Ovary (tissue), 10 donors: ENCODE results near the gene STXBP2. TPM values are rescaled to one million over a fixed set of nuclear protein-coding genes. Genes with fewer than 3 reads are reported as not detected.

Experiments
- DNase-seq, 5 donors: peaks; one replicate each; pipeline ENCODE4 v3.0.0-alpha.2; 2019 to 2020
- H3K27ac ChIP-seq, 2 donors: fragments of 200-600 bp; one replicate each; pipeline versions ENCODE4 v1.5.1 to v1.8.0; 2019 to 2022
- H3K27me3 ChIP-seq: fragments of 200-600 bp; one replicate; pipeline ENCODE4 v1.8.0; 2022
- H3K36me3 ChIP-seq: fragments of 200-600 bp; sonication (generic); one replicate; pipeline ENCODE4 v1.5.1; 2019
- H3K4me1 ChIP-seq: one replicate; pipeline ENCODE4 v1.8.1; 2013; ENCODE audit warnings: mild to moderate bottlenecking, moderate library complexity; ENCODE audit not compliant: insufficient read depth
- H3K4me3 ChIP-seq: fragments of 200-600 bp; sonication (generic); one replicate; pipeline ENCODE4 v1.5.1; 2017
- H3K9me3 ChIP-seq, 2 donors: fragments of 200-600 bp in 1 of 2; sonication (generic) in 1 of 2; one replicate each; pipeline versions ENCODE4 v1.5.1 to v1.8.1; 2013 to 2019; ENCODE audit warnings: mild to moderate bottlenecking in 1 of 2, moderate library complexity in 1 of 2
- CTCF ChIP-seq, 3 donors: fragments of 450-650 bp in 2 of 3; fragments of 200-600 bp in 1 of 3; IDR thresholded peaks; one replicate each; pipeline versions ENCODE4 v1.5.1 to v1.8.0; 2016 to 2022; ENCODE audit warnings: antibody characterized with exemption in 3 of 3, mild to moderate bottlenecking in 1 of 3
- EP300 ChIP-seq: sonication (generic); formaldehyde crosslinking; IDR thresholded peaks from one replicate; pipeline ENCODE4 v1.6.1; 2017; ENCODE audit warnings: antibody characterized with exemption
- POLR2A ChIP-seq: fragments of 450-650 bp; IDR thresholded peaks from one replicate; pipeline ENCODE4 v1.6.1; 2017; ENCODE audit warnings: antibody characterized with exemption, mild to moderate bottlenecking, moderate library complexity
- WGBS, 3 donors: extraction: QIAGEN DNeasy Blood & Tissue Kit in 1 of 3; methylation state at CpG; one replicate each; pipeline versions ENCODE4 v1.1.5 to v1.1.7; 2013 to 2017; 5-methylcytosine and 5-hydroxymethylcytosine counted together
- intact Hi-C, 4 donors: fragments of 100-400 bp; cut with DNase I; formaldehyde crosslinking; loops; one replicate each; pipeline versions ENCODE4 v1.11.0 to v1.15.1; 2022 to 2023
- long read RNA-seq, 3 donors: library from polyadenylated mRNA in 2 of 3; unstranded in 2 of 3; transcript quantifications; one replicate each; pipeline ENCODE4 v2.0.0 and lab custom pipeline, GENCODE V29; 2021 to 2026
- polyA plus RNA-seq, 2 donors: library from polyadenylated mRNA; stranded (reverse); fragments of 200-250 nt in 1 of 2; fragments of 350-450 nt in 1 of 2; fragmentation: Illumina TruSeq in 1 of 2; extraction: RNeasy Lipid Tissue Mini Kit (QIAGEN cat#74804) in 1 of 2; gene quantifications; one replicate each; pipeline ENCODE4 v1.2.3, GENCODE V29; 2013 to 2014
- total RNA-seq, 7 donors: library from RNA; depleted of rRNA in 2 of 7; stranded (reverse); fragments of >200 nt in 2 of 7; fragmentation: NEBNext Ultra II Directional in 3 of 7; extraction: Animal tissue kit (Norgen Biotek cat#: 25700) in 3 of 7; gene quantifications; one replicate each; pipeline versions ENCODE4 v1.1.0 to v1.2.4, GENCODE V29; 2016 to 2023
- donor health status: DM: no; HTN: no; CAD: no; lungs with moderate emphysema.
- donor health status: DM: no; HTN: no; CAD: no.
- donor health status: Bipolar disorder and iron deficiency.
- donor health status: DM: yes; HTN: yes; CAD: no.
- donor health status: DM: no; HTN: no; CAD: no.
- donor health status: DM: yes; HTN: yes; CAD: no.

STXBP2 gene
- total RNA-seq (10 to 100 TPM in 4 of 7 donors, 1 to 10 TPM in 3; 4.9 to 35.6 (median 11.4) TPM), polyA plus RNA-seq (10 to 100 TPM in 1 of 2 donors, 1 to 10 TPM in 1; 8.2 to 25.0 TPM)
- long read RNA-seq, donor 1, transcript STXBP2-201 (19 exons, 1,876 nt): major isoform, 31 of 38 reads
- long read RNA-seq, donor 1, partial matches to known transcripts: 1 of 38 reads
- long read RNA-seq, donor 1, other reads (novel, unspliced or antisense): 4 of 38 reads
- long read RNA-seq, donor 2, transcript STXBP2-201 (19 exons, 1,876 nt): major isoform, 12 of 15 reads
- long read RNA-seq, donor 2, partial matches to known transcripts: 0 of 15 reads
- long read RNA-seq, donor 2, other reads (novel, unspliced or antisense): 0 of 15 reads
- long read RNA-seq, donor 3, transcript STXBP2-201 (19 exons, 1,876 nt): major isoform, 26 of 36 reads
- long read RNA-seq, donor 3, partial matches to known transcripts: 5 of 36 reads
- long read RNA-seq, donor 3, other reads (novel, unspliced or antisense): 3 of 36 reads

DNA sequence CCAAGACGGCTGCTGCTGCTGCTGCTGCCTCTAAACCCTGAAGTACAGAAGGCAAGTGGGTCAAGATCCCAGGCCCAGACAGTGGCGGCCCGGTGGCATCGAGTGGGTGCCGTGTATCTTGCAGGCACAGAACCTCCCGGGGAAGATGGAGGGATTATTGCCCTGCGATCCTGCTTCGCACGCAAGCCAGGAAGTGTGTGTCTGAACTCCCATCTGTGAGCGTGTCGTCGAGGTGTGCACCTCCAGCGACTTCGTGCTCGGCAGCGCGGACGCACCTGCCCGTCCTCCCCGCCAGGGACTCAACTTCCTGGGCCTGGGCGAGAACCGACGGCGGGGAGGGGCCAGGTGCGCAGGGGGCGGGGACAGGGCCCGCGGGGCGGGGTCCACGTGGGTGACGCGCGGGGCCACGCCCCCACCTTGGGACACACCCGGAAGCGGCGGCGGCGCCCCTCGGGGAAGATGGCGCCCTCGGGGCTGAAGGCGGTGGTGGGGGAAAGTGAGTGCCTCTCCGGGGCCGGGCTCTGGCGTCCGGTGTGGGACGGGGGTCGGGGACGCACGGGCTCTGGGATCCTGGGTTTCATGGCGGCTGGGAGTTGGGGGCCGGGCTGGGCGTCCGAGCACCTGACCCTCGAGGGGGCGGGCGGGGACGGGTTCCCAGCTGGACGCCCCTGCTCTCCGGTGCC, at the start of gene STXBP2:
TSS of gene STXBP2 (plus strand) at position 420 of the 683 bp plus-strand sequence. CDS start at position 460, 40 bp downstream.
- 5 to 13% (median 8%) methylated on average over 25 to 61 of the region's 61 CpGs for WGBS, 3 donors
- TF ChIP-seq CTCF (IDR thresholded peaks at IDR 0.05) (no peak), EP300 (no peak), POLR2A (no peak)
- DNase-seq: peak in 2 of 5 donors; percentile 49 to 59
- Histone ChIP-seq H3K27me3 (no peaks in the 10 kb centered on the region), H3K36me3 (no peaks in the 10 kb centered on the region), H3K27ac (no peak within 1 kb of the TSS), H3K4me3 (peak within 1 kb of the TSS; percentile 40), H3K9me3 (no peaks in the 10 kb centered on the region), H3K4me1 (no peaks in the 10 kb centered on the region)
- intact Hi-C loops: no loop called here

- 82 to 92% (median 92%) methylated on average over 7 of the region's 7 CpGs for WGBS, 3 donors
- intact Hi-C loops: no loop called here
These were observed 47.1 kb upstream of the STXBP2 start for GRCh38 chr19:7589822-7590221.

GRCh38 chr19:7590256-7590655, 46.7 kb upstream of the STXBP2 start:
- intact Hi-C loops: no loop called here
- no peaks in the 10 kb centered on the region for H3K36me3 ChIP-seq
- H3K27me3 ChIP-seq: no peaks in the 10 kb centered on the region
- no peak overlapping the region for H3K4me3 ChIP-seq
- H3K4me1 ChIP-seq: no peaks in the 10 kb centered on the region
- H3K27ac ChIP-seq: no peak overlapping the region
- no peaks in the 10 kb centered on the region for H3K9me3 ChIP-seq
- no peak for TF ChIP-seq CTCF (IDR thresholded peaks at IDR 0.05)
- no peak for TF ChIP-seq POLR2A
- TF ChIP-seq EP300: no peak
- WGBS, 3 donors: 37 to 58% (median 40%) methylated on average over 8 of the region's 8 CpGs
- DNase-seq: no peak

More at GRCh38 chr19:7589822-7590221, 47.1 kb upstream of the STXBP2 start:
- TF ChIP-seq CTCF (IDR thresholded peaks at IDR 0.05): no peak
- no peak for TF ChIP-seq POLR2A
- no peak for TF ChIP-seq EP300
- Histone ChIP-seq H3K9me3 (no peaks in the 10 kb centered on the region), H3K4me3 (no peak overlapping the region), H3K27me3 (no peaks in the 10 kb centered on the region), H3K4me1 (no peaks in the 10 kb centered on the region), H3K36me3 (no peaks in the 10 kb centered on the region), H3K27ac (no peak overlapping the region)
- no peak for DNase-seq

GRCh38 chr19:7595466-7596133, 41.3 kb upstream of the STXBP2 start, which contains the start of gene CAMSAP3:
Gene CAMSAP3, plus strand, starts transcription at chr19:7595863. Its CDS starts 140 bp downstream, at chr19:7596003.
- no peaks in the 10 kb centered on the region for H3K9me3 ChIP-seq
- H3K27me3 ChIP-seq: no peaks in the 10 kb centered on the region
- no peak for TF ChIP-seq CTCF (IDR thresholded peaks at IDR 0.05)
- no peaks in the 10 kb centered on the region for H3K36me3 ChIP-seq
- H3K4me3 ChIP-seq: peak within 1 kb of the TSS; percentile 22
- no peak for DNase-seq
- peaks cover 1% of the 10 kb centered on the region for H3K4me1 ChIP-seq
- no peak within 1 kb of the TSS for H3K27ac ChIP-seq
- 0 to 1% (median 1%) methylated on average over 48 to 78 of the region's 78 CpGs for WGBS, 3 donors
- intact Hi-C loops: no loop called here
